Vagina (tissue), 2 donors: Measurements from ENCODE around the gene FBXL5. TPM values are rescaled to one million over a fixed set of nuclear protein-coding genes. Genes with fewer than 3 reads are reported as not detected.

Experiments
- DNase-seq, 2 donors: peaks; one replicate each; pipeline ENCODE4 v3.0.0-alpha.2; 2017; ENCODE audit errors: extremely low spot score in 2 of 2
- H3K27ac ChIP-seq: fragments of 200-600 bp; sonication (generic); one replicate; pipeline ENCODE4 v1.5.1; 2019
- H3K27me3 ChIP-seq: fragments of 200-600 bp; sonication (generic); one replicate; pipeline ENCODE4 v1.5.1; 2019
- H3K36me3 ChIP-seq, 2 donors: fragments of 200-600 bp; sonication (generic); one replicate each; pipeline ENCODE4 v1.5.1; 2017 to 2019
- H3K4me1 ChIP-seq: fragments of 200-600 bp; sonication (generic); one replicate; pipeline ENCODE4 v1.5.1; 2019
- H3K4me3 ChIP-seq, 2 donors: fragments of 200-600 bp; sonication (generic); 1 replicate in 1 of 2; 2 replicates in 1 of 2; pipeline ENCODE4 v1.5.1; 2016 to 2019
- H3K9me3 ChIP-seq: fragments of 200-600 bp; sonication (generic); one replicate; pipeline ENCODE4 v1.5.1; 2019
- CTCF ChIP-seq, 3 experiments: fragments of 450-650 bp in 2 of 3; fragments of 200-600 bp in 1 of 3; sonication (generic) in 1 of 3; IDR thresholded peaks; one replicate each; pipeline ENCODE4 v1.5.1; 2017 to 2019; ENCODE audit warnings: antibody characterized with exemption in 3 of 3, mild to moderate bottlenecking in 2 of 3, moderate library complexity in 2 of 3
- POLR2A ChIP-seq, 2 donors: fragments of 450-650 bp; IDR thresholded peaks; one replicate each; pipeline ENCODE4 v1.6.1; 2017; ENCODE audit warnings: antibody characterized with exemption in 2 of 2, mild to moderate bottlenecking in 2 of 2, moderate library complexity in 2 of 2
- POLR2AphosphoS5 ChIP-seq, 2 donors: sonication (generic); formaldehyde crosslinking; IDR thresholded peaks; one replicate each; pipeline ENCODE4 v1.9.0; 2017; ENCODE audit warnings: antibody characterized with exemption in 2 of 2, mild to moderate bottlenecking in 2 of 2, low read depth in 1 of 2; ENCODE audit not compliant: insufficient read depth in 1 of 2
- intact Hi-C: fragments of 100-400 bp; cut with DNase I; formaldehyde crosslinking; loops from one replicate; pipeline ENCODE4 v1.15.1; 2023
- total RNA-seq: library from RNA; depleted of rRNA; stranded (reverse); fragments of >200 nt; gene quantifications from one replicate; pipeline ENCODE4 v1.2.3, GENCODE V29; 2016

The FBXL5 gene
- total RNA-seq, 1 donor from 2014 or later: 103 TPM

GRCh38 chr4:15691346-15692135, 36.4 kb upstream of the FBXL5 start:
- no peak for TF ChIP-seq POLR2AphosphoS5 (IDR thresholded peaks at IDR 0.05; ENCODE audit: insufficient read depth in 1 of 2, low read depth in 1 of 2)
- TF ChIP-seq CTCF (IDR thresholded peaks at IDR 0.05): no peak
- TF ChIP-seq POLR2A (IDR thresholded peaks at IDR 0.05): no peak
- no peaks in the 10 kb centered on the region for H3K27me3 ChIP-seq

GRCh38 chr4:15690020-15690809, 35.1 kb upstream of the FBXL5 start:
- peaks cover 19% of the 10 kb centered on the region for H3K4me1 ChIP-seq
- DNase-seq: no peak
- intact Hi-C loops: no loop called here
- H3K9me3 ChIP-seq: no peaks in the 10 kb centered on the region
- no peak overlapping the region for H3K27ac ChIP-seq
- H3K4me3 ChIP-seq: no peak overlapping the region
- TF ChIP-seq POLR2A (IDR thresholded peaks at IDR 0.05): no peak
- peaks cover 0 to 15% of the 10 kb centered on the region in 2 donors for H3K36me3 ChIP-seq
- H3K27me3 ChIP-seq: no peaks in the 10 kb centered on the region

More at GRCh38 chr4:15691346-15692135, 36.4 kb upstream of the FBXL5 start:
- H3K9me3 ChIP-seq: no peaks in the 10 kb centered on the region
- peaks cover 0 to 15% of the 10 kb centered on the region in 2 donors for H3K36me3 ChIP-seq
- no peak for DNase-seq
- no peak overlapping the region for H3K4me3 ChIP-seq
- peaks cover 15% of the 10 kb centered on the region for H3K4me1 ChIP-seq
- H3K27ac ChIP-seq: no peak overlapping the region
- intact Hi-C loops: no loop called here

GRCh38 chr4:15689540-15689939, 34.4 kb upstream of the FBXL5 start:
- H3K9me3 ChIP-seq: no peaks in the 10 kb centered on the region
- no peak overlapping the region for H3K27ac ChIP-seq
- H3K36me3 ChIP-seq: peaks cover 0 to 15% of the 10 kb centered on the region in 2 donors
- intact Hi-C loops: no loop called here
- peaks cover 26% of the 10 kb centered on the region for H3K4me1 ChIP-seq
- H3K27me3 ChIP-seq: no peaks in the 10 kb centered on the region
- TF ChIP-seq CTCF (IDR thresholded peaks at IDR 0.05) (no peak), POLR2AphosphoS5 (IDR thresholded peaks at IDR 0.05; ENCODE audit: insufficient read depth in 1 of 2, low read depth in 1 of 2) (no peak), POLR2A (IDR thresholded peaks at IDR 0.05) (no peak)
- H3K4me3 ChIP-seq: no peak overlapping the region
- DNase-seq: no peak

GRCh38 chr4:15688051-15688450, 32.9 kb upstream of the FBXL5 start:
- Histone ChIP-seq H3K27me3 (no peaks in the 10 kb centered on the region), H3K27ac (no peak overlapping the region), H3K36me3 (peaks cover 0 to 15% of the 10 kb centered on the region in 2 donors), H3K4me3 (no peak overlapping the region), H3K4me1 (peaks cover 41% of the 10 kb centered on the region), H3K9me3 (no peaks in the 10 kb centered on the region)
- no peak for DNase-seq
- intact Hi-C loops: no loop called here
- no peak for TF ChIP-seq POLR2AphosphoS5 (IDR thresholded peaks at IDR 0.05; ENCODE audit: insufficient read depth in 1 of 2, low read depth in 1 of 2)
- no peak for TF ChIP-seq POLR2A (IDR thresholded peaks at IDR 0.05)
- TF ChIP-seq CTCF (IDR thresholded peaks at IDR 0.05): no peak

- H3K27ac ChIP-seq: no peak overlapping the region
- intact Hi-C loops: no loop called here
- H3K4me3 ChIP-seq: no peak overlapping the region
- no peak for TF ChIP-seq CTCF (IDR thresholded peaks at IDR 0.05)
- no peak for TF ChIP-seq POLR2AphosphoS5 (IDR thresholded peaks at IDR 0.05; ENCODE audit: insufficient read depth in 1 of 2, low read depth in 1 of 2)
- TF ChIP-seq POLR2A (IDR thresholded peaks at IDR 0.05): no peak
- peaks cover 37% of the 10 kb centered on the region for H3K4me1 ChIP-seq
- no peak for DNase-seq
- H3K9me3 ChIP-seq: no peaks in the 10 kb centered on the region
- H3K36me3 ChIP-seq: peaks cover 0 to 15% of the 10 kb centered on the region in 2 donors
- H3K27me3 ChIP-seq: no peaks in the 10 kb centered on the region
Measured at GRCh38 chr4:15684498-15684897, 29.3 kb upstream of the FBXL5 start.
